Panc1 (cell line): Measurements from ENCODE around the gene CNGB1.
A peak's percentile ranks its signal among the peaks of the same experiment; 100 is the strongest.

Source experiments
- CTCF ChIP-seq: fragments of 450-650 bp; IDR thresholded peaks from 2 replicates; pipeline ENCODE4 v1.5.1; 2017; ENCODE audit warnings: mild to moderate bottlenecking
- REST ChIP-seq, 2 experiments: IDR thresholded peaks; 2 replicates each; pipeline ENCODE4 v1.6.1; 2011 to 2012; ENCODE audit warnings: low read depth in 2 of 2, control low read depth in 1 of 2, low read length in 1 of 2, mild to moderate bottlenecking in 1 of 2, moderate library complexity in 1 of 2; ENCODE audit not compliant: insufficient read depth in 1 of 2

GRCh38 chr16:57906382-57907316, 64.3 kb downstream of the CNGB1 start:
- TF ChIP-seq CTCF (peak; percentile 66), REST (IDR thresholded peaks at IDR 0.05; ENCODE audit: insufficient read depth in 1 of 2, low read depth in 2 of 2, low read length in 1 of 2) (no peak)
